Thoracic aorta (tissue), 2 donors: Measurements from ENCODE around the gene RHOC. TPM values are rescaled to one million over a fixed set of nuclear protein-coding genes. Genes with fewer than 3 reads are reported as not detected.
A peak's percentile ranks its signal among the peaks of the same experiment; 100 is the strongest.

Source experiments
- ATAC-seq: fragments of 150-250 bp; one replicate; pipeline ENCODE4 v1.8.0; 2017; ENCODE audit warnings: low read depth; ENCODE audit not compliant: insufficient number of reproducible peaks, low FRiP score
- DNase-seq: peaks from one replicate; pipeline ENCODE4 v3.0.0-alpha.2; 2020; ENCODE audit warnings: low spot score
- H3K27ac ChIP-seq, 2 donors: fragments of 200-600 bp; sonication (generic); 1 replicate in 1 of 2; 2 replicates in 1 of 2; pipeline ENCODE4 v1.5.1; 2016; ENCODE audit warnings: mild to moderate bottlenecking in 2 of 2, moderate library complexity in 2 of 2
- H3K27me3 ChIP-seq: fragments of 200-600 bp; sonication (generic); replicated peaks from 2 replicates; pipeline ENCODE4 v1.6.0; 2016; ENCODE audit warnings: mild to moderate bottlenecking; ENCODE audit not compliant: insufficient read depth
- H3K36me3 ChIP-seq: fragments of 200-600 bp; sonication (generic); one replicate; pipeline ENCODE4 v1.5.1; 2016
- H3K4me1 ChIP-seq, 2 donors: fragments of 200-600 bp; sonication (generic); 1 replicate in 1 of 2; 2 replicates in 1 of 2; pipeline versions ENCODE4 v1.5.1 to v1.6.0; 2016; ENCODE audit warnings: low read depth in 2 of 2, mild to moderate bottlenecking in 1 of 2; ENCODE audit not compliant: control insufficient read depth in 1 of 2
- H3K4me3 ChIP-seq: fragments of 200-600 bp; sonication (generic); 2 replicates; pipeline ENCODE4 v1.5.1; 2016; ENCODE audit warnings: mild to moderate bottlenecking
- H3K9me3 ChIP-seq: fragments of 200-600 bp; sonication (generic); 2 replicates; pipeline ENCODE4 v1.5.1; 2016
- total RNA-seq, 2 donors: library from RNA; depleted of rRNA; stranded (reverse); fragments of >200 nt; gene quantifications; one replicate each; pipeline versions ENCODE4 v1.1.0 to v1.2.3, GENCODE V29; 2016
- TF ChIP-seq, protein P1 (sequence below): fragments of 200-600 bp; sonication (generic); IDR thresholded peaks from one replicate; pipeline ENCODE4 v1.5.1; 2019; ENCODE audit warnings: antibody characterized with exemption

The RHOC gene
- total RNA-seq, 2 donors from 2014 or later, result 297 to 378 TPM

DNA sequence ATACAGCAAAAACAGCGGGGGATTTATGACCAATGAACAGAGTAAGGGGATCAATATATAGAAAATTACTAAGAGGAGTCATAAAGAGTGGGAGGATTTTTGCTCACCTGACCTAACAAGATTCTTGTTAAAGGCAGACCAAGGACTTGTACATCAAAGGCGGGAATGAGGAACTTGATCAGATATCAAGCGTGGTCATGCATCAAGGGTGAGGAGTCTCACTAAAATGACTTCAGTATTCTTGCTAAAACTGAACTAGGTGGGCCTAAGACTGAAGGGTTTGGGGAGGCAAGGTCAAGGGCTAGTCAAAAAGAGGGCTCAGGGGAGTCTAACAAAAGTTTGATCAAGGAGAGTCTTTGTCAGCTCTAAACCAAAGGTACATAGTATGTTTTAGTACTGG lies 30.4 kb downstream of the RHOC start:
- peaks cover 11 to 24% of the 10 kb centered on the region in 2 donors for H3K4me1 ChIP-seq
- H3K36me3 ChIP-seq, result no peaks in the 10 kb centered on the region
- no peaks in the 10 kb centered on the region for H3K27me3 ChIP-seq
- H3K4me3 ChIP-seq, result no peak overlapping the region
- DNase-seq, result no peak
- H3K9me3 ChIP-seq, result no peaks in the 10 kb centered on the region
- ATAC-seq, result no peak
- H3K27ac ChIP-seq, result no peak overlapping the region
- TF ChIP-seq, protein P1, sequence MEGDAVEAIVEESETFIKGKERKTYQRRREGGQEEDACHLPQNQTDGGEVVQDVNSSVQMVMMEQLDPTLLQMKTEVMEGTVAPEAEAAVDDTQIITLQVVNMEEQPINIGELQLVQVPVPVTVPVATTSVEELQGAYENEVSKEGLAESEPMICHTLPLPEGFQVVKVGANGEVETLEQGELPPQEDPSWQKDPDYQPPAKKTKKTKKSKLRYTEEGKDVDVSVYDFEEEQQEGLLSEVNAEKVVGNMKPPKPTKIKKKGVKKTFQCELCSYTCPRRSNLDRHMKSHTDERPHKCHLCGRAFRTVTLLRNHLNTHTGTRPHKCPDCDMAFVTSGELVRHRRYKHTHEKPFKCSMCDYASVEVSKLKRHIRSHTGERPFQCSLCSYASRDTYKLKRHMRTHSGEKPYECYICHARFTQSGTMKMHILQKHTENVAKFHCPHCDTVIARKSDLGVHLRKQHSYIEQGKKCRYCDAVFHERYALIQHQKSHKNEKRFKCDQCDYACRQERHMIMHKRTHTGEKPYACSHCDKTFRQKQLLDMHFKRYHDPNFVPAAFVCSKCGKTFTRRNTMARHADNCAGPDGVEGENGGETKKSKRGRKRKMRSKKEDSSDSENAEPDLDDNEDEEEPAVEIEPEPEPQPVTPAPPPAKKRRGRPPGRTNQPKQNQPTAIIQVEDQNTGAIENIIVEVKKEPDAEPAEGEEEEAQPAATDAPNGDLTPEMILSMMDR, result no peak

DNA sequence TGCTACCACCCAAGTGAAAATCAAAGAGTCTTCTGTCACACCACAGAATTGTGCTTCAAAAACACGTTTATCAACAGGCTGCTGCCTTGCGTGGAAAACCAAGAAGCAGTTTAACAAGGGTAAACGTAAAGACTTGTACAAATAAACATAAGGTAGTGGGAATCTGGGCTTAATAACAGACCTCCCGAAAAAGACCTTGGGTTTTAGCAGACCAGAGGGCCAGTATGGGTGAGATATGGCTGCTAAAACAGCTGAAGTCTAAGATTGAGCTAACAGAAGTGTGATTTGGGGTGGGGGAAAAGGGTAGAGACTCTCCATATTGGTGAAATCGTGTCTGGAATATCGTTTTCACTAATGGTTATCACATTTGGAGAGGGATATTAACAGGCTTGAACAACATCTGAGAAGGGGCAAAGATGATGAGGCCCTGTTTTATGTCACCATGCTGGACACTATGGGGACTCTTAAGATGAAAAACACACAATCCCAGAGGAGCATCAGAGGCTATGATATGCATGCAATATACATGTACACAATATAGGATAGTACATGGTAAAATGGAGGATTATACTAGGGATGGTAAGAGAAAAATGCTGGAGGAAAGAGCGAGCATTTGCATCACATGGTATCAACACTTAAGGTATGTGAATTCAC lies 31.1 kb downstream of the RHOC start:
- Histone ChIP-seq H3K27ac (peak overlapping the region; percentile 75 to 86), H3K36me3 (no peaks in the 10 kb centered on the region), H3K4me1 (peaks cover 11 to 24% of the 10 kb centered on the region in 2 donors), H3K9me3 (no peaks in the 10 kb centered on the region), H3K4me3 (peak overlapping the region; percentile 95), H3K27me3 (no peaks in the 10 kb centered on the region)
- ATAC-seq (no peak), DNase-seq (no peak)
- TF ChIP-seq, protein P1, result no peak

DNA sequence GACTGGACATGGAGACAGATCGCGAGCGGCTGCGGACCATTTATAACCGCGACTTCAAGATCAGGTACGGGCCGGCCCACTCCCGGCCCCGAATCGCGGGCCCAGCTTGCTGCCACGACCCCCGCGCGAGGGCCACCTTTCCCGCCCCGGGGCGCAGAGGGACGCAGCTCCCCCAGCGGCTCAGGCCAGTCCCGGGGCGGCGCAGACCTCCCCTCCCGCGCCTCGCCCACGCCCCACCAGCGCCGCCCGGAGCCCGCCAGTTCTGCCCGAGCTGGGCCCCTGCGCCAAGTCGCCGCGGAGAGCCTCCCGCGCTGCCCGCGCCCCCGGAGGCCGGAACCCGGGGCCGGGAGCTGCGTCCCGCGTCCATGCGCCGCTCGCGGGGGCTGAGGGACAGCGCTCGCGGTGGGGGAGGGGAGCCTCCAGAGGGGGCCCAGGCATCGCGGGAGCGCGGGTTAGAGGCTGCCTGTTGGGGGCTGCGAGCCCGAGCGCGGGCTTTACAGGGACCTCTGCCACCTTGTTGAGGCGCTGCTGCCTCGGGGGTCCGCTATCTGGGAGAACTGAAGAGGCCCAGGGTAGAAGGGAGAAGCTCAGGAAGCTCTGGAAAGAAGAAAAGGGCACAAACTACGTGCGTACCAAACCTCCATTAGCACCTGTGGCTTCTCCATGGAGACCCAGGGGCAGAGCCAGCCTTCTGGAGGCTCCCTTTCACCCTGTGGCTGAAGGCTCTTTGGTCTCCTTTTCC lies 31.8 kb downstream of the RHOC start:
- Histone ChIP-seq H3K4me3 (peak overlapping the region; percentile 95), H3K9me3 (no peaks in the 10 kb centered on the region), H3K36me3 (no peaks in the 10 kb centered on the region), H3K27ac (peak overlapping the region; percentile 75 to 86), H3K4me1 (peaks cover 11 to 24% of the 10 kb centered on the region in 2 donors), H3K27me3 (no peaks in the 10 kb centered on the region)
- TF ChIP-seq, protein P1, result no peak
- ATAC-seq (no peak), DNase-seq (no peak)

DNA sequence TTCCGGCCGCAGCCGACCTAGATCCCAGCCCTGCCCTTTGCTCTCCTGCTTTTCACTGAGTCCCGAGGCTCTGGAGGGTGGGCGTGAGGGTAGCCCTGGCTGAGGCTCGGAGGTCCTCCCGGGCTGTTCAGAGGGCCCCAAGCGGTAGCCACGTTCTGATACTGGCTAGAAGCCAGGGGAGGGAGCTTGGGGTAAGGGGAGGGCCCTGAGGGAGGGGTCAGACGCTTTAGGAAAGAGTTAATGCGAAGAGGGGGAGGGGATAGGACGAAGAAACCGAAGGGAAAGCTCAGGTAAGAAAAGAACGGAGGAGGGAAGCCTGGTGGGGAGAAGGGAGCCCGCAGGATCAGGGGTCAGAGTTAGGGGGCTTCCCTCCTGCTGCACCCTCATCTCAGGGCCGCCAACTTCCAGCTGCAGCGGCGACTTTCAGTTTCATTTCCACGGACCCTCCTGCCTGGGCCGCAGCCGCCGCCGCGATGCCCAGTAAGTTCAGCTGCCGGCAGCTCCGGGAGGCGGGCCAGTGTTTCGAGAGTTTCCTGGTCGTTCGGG lies 32.4 kb downstream of the RHOC start, which contains the start of gene MOV10:
Gene MOV10 (plus strand): TSS at position 220 of the 546 bp plus-strand sequence. CDS start 254 bp downstream, at position 474.
- Histone ChIP-seq H3K9me3 (no peaks in the 10 kb centered on the region), H3K36me3 (peaks cover 5% of the 10 kb centered on the region), H3K27ac (peak within 1 kb of the TSS; percentile 75 to 86), H3K4me3 (peak within 1 kb of the TSS; percentile 95), H3K27me3 (no peaks in the 10 kb centered on the region), H3K4me1 (peaks cover 11 to 24% of the 10 kb centered on the region in 2 donors)
- TF ChIP-seq, protein P1, result no peak
- ATAC-seq, result peak; percentile 62
- no peak for DNase-seq
